Esophagus (tissue), 2 donors: Measurements from ENCODE around the gene ANK3. TPM values are rescaled to one million over a fixed set of nuclear protein-coding genes. Genes with fewer than 3 reads are reported as not detected.

ENCODE experiments used
- H3K27ac ChIP-seq, 2 donors: one replicate each; pipeline ENCODE4 v1.5.1; 2013; ENCODE audit warnings: low read depth in 2 of 2, mild to moderate bottlenecking in 2 of 2, inconsistent platforms in 1 of 2, low read length in 1 of 2, moderate library complexity in 1 of 2
- H3K27me3 ChIP-seq, 2 donors: one replicate each; pipeline ENCODE4 v1.6.1; 2013; ENCODE audit warnings: low read length in 2 of 2, control low read depth in 1 of 2, mild to moderate bottlenecking in 1 of 2; ENCODE audit not compliant: insufficient read depth in 2 of 2, control insufficient read depth in 1 of 2
- H3K36me3 ChIP-seq, 2 donors: one replicate each; pipeline ENCODE4 v1.6.1; 2013; ENCODE audit warnings: low read length in 1 of 2; ENCODE audit not compliant: control insufficient read depth in 2 of 2, insufficient read depth in 2 of 2
- H3K4me1 ChIP-seq, 2 donors: one replicate each; pipeline ENCODE4 v1.6.1; 2013; ENCODE audit warnings: low read length in 1 of 2; ENCODE audit not compliant: control insufficient read depth in 2 of 2, insufficient read depth in 2 of 2
- H3K4me3 ChIP-seq, 2 donors: one replicate each; pipeline ENCODE4 v1.5.1; 2013; ENCODE audit warnings: low read length in 2 of 2, mild to moderate bottlenecking in 2 of 2, low read depth in 1 of 2, moderate library complexity in 1 of 2
- H3K9me3 ChIP-seq, 2 donors: one replicate each; pipeline ENCODE4 v1.6.1; 2013; ENCODE audit warnings: mild to moderate bottlenecking in 2 of 2, low read depth in 1 of 2, low read length in 1 of 2, moderate library complexity in 1 of 2; ENCODE audit not compliant: control insufficient read depth in 2 of 2, insufficient read depth in 1 of 2
- WGBS, 2 donors: extraction: QIAGEN DNeasy Blood & Tissue Kit; methylation state at CpG; one replicate each; pipeline ENCODE4 v1.1.7; 2013; 5-methylcytosine and 5-hydroxymethylcytosine counted together
- polyA plus RNA-seq, 2 donors: library from polyadenylated mRNA; stranded (reverse); fragments of 200-250 nt; gene quantifications; one replicate each; pipeline ENCODE4 v1.2.3, GENCODE V29; 2013
- donor health status: healthy with polysubstance abuse.
- donor health status: Bipolar disorder and iron deficiency.

ANK3 gene
- polyA plus RNA-seq, result 1 to 10 TPM; 6.9 to 7.8 TPM

DNA sequence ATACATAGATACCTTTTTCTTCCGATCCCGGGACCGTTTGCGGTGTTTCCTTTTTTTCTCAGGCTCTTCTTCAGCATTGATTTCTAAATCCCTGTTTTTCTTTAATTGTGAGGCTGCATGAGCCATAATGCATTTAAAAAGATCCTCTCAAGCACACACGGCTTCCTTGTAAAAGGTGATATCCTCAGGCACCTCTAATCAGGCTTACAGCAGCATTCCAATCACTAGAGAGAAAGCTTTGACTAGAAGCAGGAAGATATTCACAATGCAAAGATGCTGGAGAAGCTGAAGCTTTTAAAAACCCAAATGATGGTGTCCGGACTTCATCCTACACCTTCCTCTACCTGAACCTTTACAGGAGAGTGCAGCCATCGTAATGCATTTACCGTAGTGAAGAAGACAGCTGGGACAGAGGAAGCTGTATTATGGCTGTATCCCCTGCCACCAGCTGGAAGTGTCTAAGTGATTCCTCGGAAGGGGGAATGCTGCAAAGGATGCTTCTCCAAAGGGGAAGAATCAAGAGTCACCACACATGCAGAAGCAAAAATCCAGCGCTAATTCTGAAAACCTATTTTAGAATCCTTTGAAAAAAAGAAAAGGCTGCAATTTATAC lies at the start of gene ANK3:
Gene ANK3, minus strand, starts transcription at position 463 of the 613 bp plus-strand sequence. Its CDS starts 337 bp downstream, at position 126.
- WGBS, 2 donors, result 83 to 87% methylated on average over 10 of the region's 10 CpGs

DNA sequence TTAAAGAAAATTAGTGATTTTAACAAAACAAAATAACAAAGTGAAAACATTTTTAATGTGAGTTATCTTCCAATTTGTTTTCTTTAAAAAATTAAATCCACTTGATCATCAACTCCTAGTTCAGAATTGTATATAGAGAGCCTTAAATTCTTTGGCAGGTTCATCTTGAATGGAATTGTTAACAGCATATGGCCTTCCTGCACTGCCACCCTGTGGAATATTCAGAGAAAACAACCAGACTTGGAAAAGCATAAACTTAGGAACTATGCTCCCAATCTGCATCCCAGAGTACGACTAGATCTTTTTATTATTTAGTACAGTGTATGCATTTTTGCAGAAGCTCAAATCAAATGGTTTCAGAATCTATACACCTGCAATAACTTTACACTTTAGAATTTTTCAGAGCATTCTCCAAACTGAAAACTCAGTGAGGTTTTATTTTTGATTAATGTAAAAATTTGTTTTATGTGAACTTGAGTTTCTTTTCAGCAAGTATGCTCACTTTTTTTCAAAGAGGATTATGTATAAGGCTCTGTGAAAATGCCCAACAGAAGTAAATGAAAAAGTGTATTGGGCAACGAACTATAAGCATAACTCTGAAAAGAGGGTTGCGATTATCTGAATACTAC lies 44.9 kb upstream of the ANK3 start:
- Histone ChIP-seq H3K36me3 (no peaks in the 10 kb centered on the region), H3K9me3 (no peaks in the 10 kb centered on the region), H3K27ac (no peak overlapping the region), H3K4me3 (no peak overlapping the region), H3K4me1 (no peaks in the 10 kb centered on the region), H3K27me3 (no peaks in the 10 kb centered on the region)
- 58 to 60% methylated on average over 3 of the region's 3 CpGs for WGBS, 2 donors

More for the DNA sequence above, at the start of gene ANK3:
- H3K4me1 ChIP-seq, result peaks cover 0 to 7% of the 10 kb centered on the region in 2 donors
- H3K4me3 ChIP-seq, result no peak within 1 kb of the TSS
- no peaks in the 10 kb centered on the region for H3K36me3 ChIP-seq
- no peaks in the 10 kb centered on the region for H3K9me3 ChIP-seq
- no peaks in the 10 kb centered on the region for H3K27me3 ChIP-seq
- no peak within 1 kb of the TSS for H3K27ac ChIP-seq

DNA sequence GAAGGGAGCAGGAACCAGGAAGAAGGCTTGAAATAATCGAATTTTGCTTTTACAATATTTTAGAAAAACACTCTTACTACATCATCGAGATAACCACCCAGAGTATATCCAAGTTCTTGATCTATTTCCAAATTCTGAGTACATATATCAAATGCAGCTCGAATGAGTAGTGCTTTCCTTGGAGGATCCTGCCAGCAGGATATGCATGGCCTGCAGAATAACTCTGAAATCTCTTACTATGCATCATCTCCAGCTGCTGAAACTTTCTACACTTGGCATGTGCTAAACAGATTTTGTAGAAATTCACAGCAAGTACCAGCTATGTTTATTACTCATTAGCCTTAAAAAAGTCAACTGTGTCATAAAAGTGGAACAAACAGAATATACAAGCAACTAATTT lies 44.0 kb upstream of the ANK3 start:
- H3K4me3 ChIP-seq, result no peak overlapping the region
- H3K36me3 ChIP-seq, result no peaks in the 10 kb centered on the region
- H3K27me3 ChIP-seq, result no peaks in the 10 kb centered on the region
- H3K4me1 ChIP-seq, result no peaks in the 10 kb centered on the region
- H3K9me3 ChIP-seq, result no peaks in the 10 kb centered on the region
- H3K27ac ChIP-seq, result no peak overlapping the region
- WGBS, 2 donors, result 26 to 39% methylated on average over 3 of the region's 3 CpGs

DNA sequence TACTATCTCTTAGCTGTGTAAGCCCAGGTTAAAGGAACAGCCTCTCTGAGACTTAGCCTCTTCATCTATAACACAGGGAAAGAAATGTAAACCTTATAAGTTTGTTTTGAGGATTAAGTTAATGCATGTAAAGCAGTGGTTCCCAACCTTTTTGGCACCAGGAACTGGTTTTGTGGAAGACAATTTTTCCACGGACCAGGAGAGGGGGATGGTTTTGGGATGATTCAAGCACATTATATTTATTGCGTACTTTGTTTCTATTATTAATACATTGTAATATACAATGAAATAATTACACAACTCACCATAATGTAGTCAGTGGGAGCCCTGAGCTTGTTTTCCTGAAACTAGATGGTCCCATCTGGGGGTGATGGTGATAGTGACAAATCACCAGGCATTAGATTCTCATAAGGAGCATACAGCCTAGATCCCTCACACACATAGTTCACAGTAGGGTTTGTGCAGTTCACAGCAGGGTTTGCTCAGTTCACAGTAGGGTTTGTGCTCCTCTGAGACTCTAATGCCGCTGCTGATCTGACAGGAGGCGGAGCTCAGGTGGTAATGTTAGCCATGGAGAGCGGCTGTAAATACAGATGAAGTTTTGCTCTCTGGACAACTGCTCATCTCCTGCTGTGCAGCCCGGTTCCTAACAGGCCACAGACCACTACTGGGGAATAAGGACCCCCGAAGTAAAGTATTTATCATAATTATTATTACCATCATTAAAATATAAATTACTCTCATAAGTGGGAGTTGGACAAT lies 41.3 kb upstream of the ANK3 start:
- Histone ChIP-seq H3K4me1 (no peaks in the 10 kb centered on the region), H3K36me3 (no peaks in the 10 kb centered on the region), H3K27me3 (no peaks in the 10 kb centered on the region), H3K9me3 (no peaks in the 10 kb centered on the region), H3K4me3 (no peak overlapping the region), H3K27ac (no peak overlapping the region)
- 78 to 79% methylated on average over 7 of the region's 7 CpGs for WGBS, 2 donors

DNA sequence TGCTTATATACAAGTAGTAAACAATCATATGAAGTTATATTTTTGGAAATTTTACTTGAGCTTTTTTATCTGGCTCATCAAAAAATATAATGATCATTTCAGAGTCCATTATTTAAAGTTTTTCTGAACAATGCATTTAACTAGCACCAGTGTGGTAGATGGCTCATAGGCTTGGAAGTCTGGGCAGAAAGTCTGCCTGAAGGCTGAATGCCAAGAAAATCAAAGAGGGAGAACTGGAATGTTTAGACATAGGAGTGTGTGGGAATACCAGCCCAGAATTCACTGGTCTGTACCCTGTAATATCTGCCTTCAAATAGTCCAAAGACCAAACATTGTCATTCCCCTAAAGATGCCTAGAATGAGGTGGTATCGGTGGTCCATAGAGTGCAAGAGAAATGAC lies 40.3 kb upstream of the ANK3 start:
- Histone ChIP-seq H3K27me3 (no peaks in the 10 kb centered on the region), H3K27ac (no peak overlapping the region), H3K4me1 (no peaks in the 10 kb centered on the region), H3K36me3 (no peaks in the 10 kb centered on the region), H3K4me3 (no peak overlapping the region), H3K9me3 (no peaks in the 10 kb centered on the region)
- WGBS, 2 donors, result 80 to 91% methylated on average over 1 of the region's 1 CpG

DNA sequence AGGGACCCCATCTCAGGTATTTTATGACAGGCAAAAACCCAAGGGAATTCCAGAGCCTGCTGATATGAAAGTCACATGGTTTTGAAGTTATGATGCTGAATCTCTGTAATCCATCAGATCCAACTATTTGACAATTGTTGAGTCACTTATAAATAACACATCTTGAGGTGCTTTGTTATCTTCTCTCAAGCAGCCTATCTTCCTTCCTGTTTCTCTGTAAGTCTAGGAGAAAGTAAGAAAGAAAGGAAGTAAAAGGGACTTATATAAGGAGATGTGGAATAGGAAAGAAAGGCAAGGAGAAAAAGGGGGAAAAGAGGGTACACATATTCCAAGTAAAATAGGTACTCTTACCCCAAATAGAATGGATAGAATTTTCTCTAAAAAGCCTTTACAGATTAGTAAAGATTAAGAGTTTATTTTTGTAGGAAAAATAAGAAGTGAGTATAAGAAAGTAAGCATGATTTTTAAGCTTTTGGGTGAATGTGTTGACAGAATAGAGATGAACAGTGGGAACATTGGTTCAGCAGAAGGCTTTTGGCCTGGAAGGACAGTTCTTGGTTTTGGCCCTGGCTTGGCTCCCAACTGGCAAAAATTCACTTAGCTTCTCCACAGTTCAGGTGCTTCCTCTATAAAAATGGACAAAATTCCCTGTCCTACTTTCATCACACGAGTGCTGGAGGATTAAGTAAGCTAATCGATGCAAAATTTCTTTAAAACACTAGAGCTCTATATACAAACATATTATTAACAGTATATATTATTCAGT lies 39.6 kb upstream of the ANK3 start:
- H3K4me1 ChIP-seq, result no peaks in the 10 kb centered on the region
- no peaks in the 10 kb centered on the region for H3K36me3 ChIP-seq
- no peak overlapping the region for H3K27ac ChIP-seq
- no peaks in the 10 kb centered on the region for H3K9me3 ChIP-seq
- WGBS, 2 donors, result 67 to 83% methylated on average over 2 of the region's 2 CpGs
- no peak overlapping the region for H3K4me3 ChIP-seq
- H3K27me3 ChIP-seq, result no peaks in the 10 kb centered on the region

DNA sequence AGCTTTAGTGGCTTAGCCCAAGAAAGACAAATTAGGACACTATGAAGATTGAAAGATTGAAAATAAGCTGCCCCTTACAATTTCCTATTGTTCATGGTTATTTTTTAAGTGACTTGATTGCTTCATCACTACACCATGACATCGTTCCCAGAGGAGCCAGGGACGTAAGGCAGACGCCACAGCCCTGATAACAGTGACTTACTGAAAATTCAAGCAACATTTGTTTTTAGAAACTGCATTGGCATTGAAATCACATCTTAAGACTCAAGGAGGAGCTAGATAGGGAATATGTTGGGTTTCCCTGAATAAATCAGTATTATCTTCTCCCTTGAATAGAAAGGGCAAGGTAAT lies 38.7 kb upstream of the ANK3 start:
- Histone ChIP-seq H3K4me1 (no peaks in the 10 kb centered on the region), H3K9me3 (no peaks in the 10 kb centered on the region), H3K27ac (no peak overlapping the region), H3K36me3 (no peaks in the 10 kb centered on the region), H3K27me3 (no peaks in the 10 kb centered on the region), H3K4me3 (no peak overlapping the region)
- WGBS, 2 donors, result 92 to 93% methylated on average over 3 of the region's 3 CpGs

DNA sequence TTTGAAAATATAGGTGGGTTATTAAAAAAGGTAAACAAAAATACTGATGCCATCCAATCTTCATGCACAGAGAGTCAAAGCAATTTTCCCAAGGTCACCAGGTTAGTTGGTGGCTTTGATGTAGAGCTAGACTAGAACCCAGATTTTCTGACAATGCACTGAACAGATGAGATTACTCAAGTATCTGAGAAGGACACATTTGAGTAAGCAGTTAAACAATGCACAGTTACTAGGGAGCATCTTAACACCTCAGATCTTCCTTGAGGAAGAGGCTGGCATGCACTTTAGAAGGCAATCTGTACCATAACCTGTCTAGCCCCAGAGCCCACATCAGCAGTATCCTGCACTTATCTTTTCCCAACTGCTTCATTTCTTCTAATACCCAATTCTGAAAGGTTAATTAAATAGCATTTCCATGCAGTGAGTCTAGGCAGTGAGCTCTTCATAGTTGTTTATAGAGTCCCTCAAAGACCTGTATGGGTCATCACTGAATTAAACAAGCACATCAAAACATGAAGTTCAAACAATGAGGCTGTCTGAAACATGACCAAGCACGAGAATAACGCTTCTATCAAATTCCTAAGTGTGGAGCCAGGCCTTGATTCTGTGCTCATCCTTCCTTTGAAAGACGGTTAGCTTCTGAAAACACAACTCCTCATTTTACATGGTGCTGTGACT lies 38.2 kb upstream of the ANK3 start:
- Histone ChIP-seq H3K9me3 (no peaks in the 10 kb centered on the region), H3K27me3 (no peaks in the 10 kb centered on the region), H3K4me1 (no peaks in the 10 kb centered on the region), H3K4me3 (no peak overlapping the region), H3K27ac (no peak overlapping the region), H3K36me3 (no peaks in the 10 kb centered on the region)
- WGBS, 2 donors, result 63 to 79% methylated on average over 3 of the region's 3 CpGs

DNA sequence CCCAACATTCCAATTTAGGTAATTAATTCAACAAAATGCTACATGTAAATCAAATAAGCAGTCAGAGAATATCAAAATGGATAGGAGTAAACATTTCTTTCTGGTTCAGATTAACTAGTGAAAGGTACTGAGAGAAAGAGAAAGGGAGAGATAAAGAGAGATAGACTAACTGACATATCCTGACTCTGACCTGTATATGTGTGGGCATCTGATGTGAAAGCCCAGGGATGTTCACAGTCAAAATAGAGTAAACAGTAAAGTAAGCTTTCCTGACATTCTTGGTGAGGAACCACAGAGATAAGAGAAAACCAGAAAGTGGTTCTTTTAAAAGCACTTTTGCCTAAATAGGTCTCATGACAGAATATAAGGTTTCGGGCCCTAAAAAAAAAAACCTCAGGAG lies 37.5 kb upstream of the ANK3 start:
- Histone ChIP-seq H3K9me3 (no peaks in the 10 kb centered on the region), H3K27ac (no peak overlapping the region), H3K36me3 (no peaks in the 10 kb centered on the region), H3K4me3 (no peak overlapping the region), H3K4me1 (no peaks in the 10 kb centered on the region), H3K27me3 (no peaks in the 10 kb centered on the region)
- 94 to 97% methylated on average over 1 of the region's 1 CpG for WGBS, 2 donors
